Measurements from ENCODE around the gene ATP6V1E1. TPM values are rescaled to one million over a fixed set of nuclear protein-coding genes. Genes with fewer than 3 reads are reported as not detected.

The ATP6V1E1 gene
- total RNA-seq, 1 experiment from 2014 or later: 89.2 TPM

DNA sequence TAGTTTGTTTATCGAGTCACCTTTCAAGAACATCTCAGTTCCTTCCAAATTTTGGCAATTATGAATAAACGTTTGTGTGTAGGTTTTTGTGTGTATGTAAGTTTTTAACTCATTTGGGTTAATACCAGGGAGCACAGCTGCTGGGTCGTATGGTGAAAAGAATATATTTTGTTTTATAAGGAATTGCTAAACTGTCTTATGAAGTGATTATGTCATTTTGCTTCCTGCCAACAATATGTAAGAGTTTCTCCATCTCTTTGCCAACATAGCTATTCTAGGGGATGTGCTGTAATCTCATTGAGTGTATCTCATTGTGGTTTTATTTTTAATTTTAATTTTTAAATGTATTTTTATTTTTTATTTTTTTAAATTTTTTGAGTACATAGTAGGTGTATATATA lies 37.3 kb upstream of the ATP6V1E1 start:
- Histone ChIP-seq H3K4ac (ENCODE audit: low read depth, low read length) (no peak overlapping the region), H3T11ph (ENCODE audit: low read length) (no peak overlapping the region), H3K27ac (ENCODE audit: insufficient read length, low read depth, low read length) (no peak overlapping the region), H3K9ac (ENCODE audit: extremely low read depth, insufficient read length, low read length) (no peak overlapping the region), H3K79me2 (ENCODE audit: insufficient read depth, low read length) (no peaks in the 10 kb centered on the region), H3K27me3 (ENCODE audit: insufficient read depth, low read length) (no peaks in the 10 kb centered on the region), H3K18ac (ENCODE audit: insufficient read length, low read depth, low read length) (no peak overlapping the region), H3K4me2 (ENCODE audit: insufficient read depth, insufficient read length, low read length) (no peak overlapping the region), H4K8ac (replicated peaks; ENCODE audit: insufficient read length, low read depth, low read length) (no peak overlapping the region), H2BK5ac (ENCODE audit: insufficient read length, low read length) (no peak overlapping the region), H4K20me1 (ENCODE audit: control insufficient read depth, insufficient read depth, insufficient read length) (no peaks in the 10 kb centered on the region), H2AFZ (ENCODE audit: low read length) (no peak overlapping the region), H3K56ac (ENCODE audit: insufficient read length, low read depth, low read length) (no peak overlapping the region), H3K79me1 (ENCODE audit: insufficient read depth, low read depth, low read length, poor library complexity, severe bottlenecking) (no peaks in the 10 kb centered on the region), H2BK120ac (ENCODE audit: low read depth, low read length, poor library complexity, severe bottlenecking) (no peak overlapping the region), H2BK12ac (ENCODE audit: insufficient read length, low read depth, low read length) (no peak overlapping the region), H3K14ac (ENCODE audit: insufficient read depth, low read length) (no peak overlapping the region), H2BK20ac (ENCODE audit: low read depth, low read length, poor library complexity, severe bottlenecking) (no peak overlapping the region), H3K4me1 (ENCODE audit: insufficient read depth, low read length) (no peaks in the 10 kb centered on the region), H3K23ac (ENCODE audit: insufficient read length, low read depth, low read length) (no peak overlapping the region), H4K91ac (ENCODE audit: insufficient read length, low read depth, low read length) (no peak overlapping the region), H3K23me2 (ENCODE audit: insufficient read length, low read depth, low read length, poor library complexity, severe bottlenecking) (no peaks in the 10 kb centered on the region), H3K9me3 (ENCODE audit: control insufficient read depth, low read depth, low read length) (no peaks in the 10 kb centered on the region), H4K5ac (ENCODE audit: insufficient read length, low read depth, low read length) (no peak overlapping the region), H2AK5ac (ENCODE audit: insufficient read length, low read length) (no peak overlapping the region), H2BK15ac (ENCODE audit: low read depth, low read length) (no peak overlapping the region)
- Mint-ChIP-seq H3K9me3 (peaks cover 10 to 12% of the 10 kb centered on the region in 2 experiments), H3K36me3 (ENCODE audit: insufficient read depth in 1 of 3, low read depth in 3 of 3) (peaks cover 35 to 57% (median 54%) of the 10 kb centered on the region in 3 experiments), H3K4me3 (no peak overlapping the region), H3K27ac (no peak overlapping the region), H3K27me3 (ENCODE audit: low read depth) (no peaks in the 10 kb centered on the region; the same call in 1 of the 2 replicates), H3K4me1 (no peaks in the 10 kb centered on the region)
- no CpG with 5 or more reads among the region's 3 CpGs for WGBS (ENCODE audit: extremely low coverage, insufficient read length, low lambda C conversion rate)
- TF ChIP-seq, protein P1, sequence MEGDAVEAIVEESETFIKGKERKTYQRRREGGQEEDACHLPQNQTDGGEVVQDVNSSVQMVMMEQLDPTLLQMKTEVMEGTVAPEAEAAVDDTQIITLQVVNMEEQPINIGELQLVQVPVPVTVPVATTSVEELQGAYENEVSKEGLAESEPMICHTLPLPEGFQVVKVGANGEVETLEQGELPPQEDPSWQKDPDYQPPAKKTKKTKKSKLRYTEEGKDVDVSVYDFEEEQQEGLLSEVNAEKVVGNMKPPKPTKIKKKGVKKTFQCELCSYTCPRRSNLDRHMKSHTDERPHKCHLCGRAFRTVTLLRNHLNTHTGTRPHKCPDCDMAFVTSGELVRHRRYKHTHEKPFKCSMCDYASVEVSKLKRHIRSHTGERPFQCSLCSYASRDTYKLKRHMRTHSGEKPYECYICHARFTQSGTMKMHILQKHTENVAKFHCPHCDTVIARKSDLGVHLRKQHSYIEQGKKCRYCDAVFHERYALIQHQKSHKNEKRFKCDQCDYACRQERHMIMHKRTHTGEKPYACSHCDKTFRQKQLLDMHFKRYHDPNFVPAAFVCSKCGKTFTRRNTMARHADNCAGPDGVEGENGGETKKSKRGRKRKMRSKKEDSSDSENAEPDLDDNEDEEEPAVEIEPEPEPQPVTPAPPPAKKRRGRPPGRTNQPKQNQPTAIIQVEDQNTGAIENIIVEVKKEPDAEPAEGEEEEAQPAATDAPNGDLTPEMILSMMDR (conservative IDR thresholded peaks at IDR 0.05): no peak
- DNase-seq: no peak
